AG09309 (cell line): Measurements from ENCODE around the gene SOX13.

Source experiments
- DNase-seq: peaks from one replicate; pipeline ENCODE4 v3.0.0-alpha.2; 2010; ENCODE audit warnings: low read depth
- H3K4me3 ChIP-seq: 2 replicates; pipeline ENCODE4 v1.5.1; 2011; ENCODE audit warnings: mild to moderate bottlenecking, low read depth, low read length, moderate library complexity; ENCODE audit not compliant: control insufficient read depth
- TF ChIP-seq, protein P1 (sequence below): IDR thresholded peaks from 2 replicates; pipeline ENCODE4 v1.5.1; 2011; ENCODE audit warnings: mild to moderate bottlenecking, low read depth, low read length, inconsistent platforms; ENCODE audit not compliant: insufficient read depth, control insufficient read depth; ENCODE audit errors: missing control alignments

Gene SOX13

GRCh38 chr1:204147406-204148383 lies 74.8 kb downstream of the SOX13 start:
- no peak for DNase-seq
- TF ChIP-seq, protein P1, sequence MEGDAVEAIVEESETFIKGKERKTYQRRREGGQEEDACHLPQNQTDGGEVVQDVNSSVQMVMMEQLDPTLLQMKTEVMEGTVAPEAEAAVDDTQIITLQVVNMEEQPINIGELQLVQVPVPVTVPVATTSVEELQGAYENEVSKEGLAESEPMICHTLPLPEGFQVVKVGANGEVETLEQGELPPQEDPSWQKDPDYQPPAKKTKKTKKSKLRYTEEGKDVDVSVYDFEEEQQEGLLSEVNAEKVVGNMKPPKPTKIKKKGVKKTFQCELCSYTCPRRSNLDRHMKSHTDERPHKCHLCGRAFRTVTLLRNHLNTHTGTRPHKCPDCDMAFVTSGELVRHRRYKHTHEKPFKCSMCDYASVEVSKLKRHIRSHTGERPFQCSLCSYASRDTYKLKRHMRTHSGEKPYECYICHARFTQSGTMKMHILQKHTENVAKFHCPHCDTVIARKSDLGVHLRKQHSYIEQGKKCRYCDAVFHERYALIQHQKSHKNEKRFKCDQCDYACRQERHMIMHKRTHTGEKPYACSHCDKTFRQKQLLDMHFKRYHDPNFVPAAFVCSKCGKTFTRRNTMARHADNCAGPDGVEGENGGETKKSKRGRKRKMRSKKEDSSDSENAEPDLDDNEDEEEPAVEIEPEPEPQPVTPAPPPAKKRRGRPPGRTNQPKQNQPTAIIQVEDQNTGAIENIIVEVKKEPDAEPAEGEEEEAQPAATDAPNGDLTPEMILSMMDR = no peak
- H3K4me3 ChIP-seq = no peak overlapping the region

GRCh38 chr1:204149107-204149506 lies 76.2 kb downstream of the SOX13 start:
- no peak overlapping the region for H3K4me3 ChIP-seq
- no peak for DNase-seq
- TF ChIP-seq, protein P1 = no peak

GRCh38 chr1:204149635-204150565 lies 77.0 kb downstream of the SOX13 start:
- no peak for DNase-seq
- TF ChIP-seq, protein P1 = no peak
- no peak overlapping the region for H3K4me3 ChIP-seq

- peak overlapping the region; percentile 47 for H3K4me3 ChIP-seq
- no peak for DNase-seq
Measured at GRCh38 chr1:204150702-204151551, 78.0 kb downstream of the SOX13 start.

DNA sequence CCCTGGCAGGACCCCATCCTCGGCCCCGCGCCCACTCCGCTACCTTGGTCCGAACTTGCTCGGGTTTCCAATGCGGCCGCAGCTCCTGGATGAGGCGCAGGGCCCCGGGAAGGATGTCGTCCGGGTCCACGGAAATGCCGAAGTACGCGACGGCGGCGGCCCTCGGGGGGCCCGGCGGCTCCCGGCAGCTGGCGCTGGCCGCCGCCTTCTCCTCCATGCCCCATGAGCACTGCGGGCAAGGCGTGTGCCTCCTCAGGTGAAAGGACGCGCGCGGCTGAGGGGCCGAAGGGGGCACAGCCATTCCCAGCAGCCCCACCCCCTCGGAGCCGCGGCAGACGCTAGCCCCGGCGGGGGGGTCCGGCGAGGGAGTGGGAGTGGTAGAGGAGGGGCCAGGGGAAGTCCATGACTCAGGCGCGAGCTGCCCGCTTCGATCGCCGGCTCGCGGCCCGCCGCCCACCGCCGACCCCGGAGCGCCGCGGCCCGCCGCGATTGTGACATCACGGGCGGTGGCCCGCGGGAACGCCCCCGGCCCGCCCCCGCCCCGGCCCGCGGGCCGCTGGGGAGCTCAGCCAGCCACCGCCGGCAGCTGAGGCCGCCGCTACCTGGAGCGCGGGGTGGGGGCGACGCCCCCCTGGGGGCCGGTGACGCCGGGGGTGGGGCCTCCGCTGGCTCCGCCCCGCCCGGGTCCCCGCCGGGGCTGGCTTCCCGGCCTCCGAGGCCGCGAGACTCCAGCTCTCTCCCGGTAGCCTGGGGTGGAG lies 78.8 kb downstream of the SOX13 start, which contains the start of gene ETNK2:
TSS of gene ETNK2 (minus strand) at position 493 of the 758 bp plus-strand sequence. CDS start at position 301, 192 bp downstream.
- H3K4me3 ChIP-seq = peak within 1 kb of the TSS; percentile 58
- DNase-seq = no peak
- TF ChIP-seq, protein P1 = no peak

More at GRCh38 chr1:204150702-204151551, 78.0 kb downstream of the SOX13 start:
- TF ChIP-seq, protein P1 = no peak
